ENCODE measurements around the gene FMNL2. TPM values are rescaled to one million over a fixed set of nuclear protein-coding genes. Genes with fewer than 3 reads are reported as not detected.

FMNL2 gene
- total RNA-seq, 4 donors from 2014 or later, result 50.5 to 96.7 (median 79.6) TPM

- TF ChIP-seq CTCF (IDR thresholded peaks at IDR 0.05; ENCODE audit: low read depth), result no peak
Measured at GRCh38 chr2:152396051-152396511, 61.1 kb downstream of the FMNL2 start.

GRCh38 chr2:152396763-152397162, 61.8 kb downstream of the FMNL2 start:
- no peak for TF ChIP-seq CTCF (IDR thresholded peaks at IDR 0.05; ENCODE audit: low read depth)

- no peak for TF ChIP-seq CTCF (IDR thresholded peaks at IDR 0.05; ENCODE audit: low read depth)
Measured at GRCh38 chr2:152399003-152399402, 64.0 kb downstream of the FMNL2 start.

- TF ChIP-seq CTCF (IDR thresholded peaks at IDR 0.05; ENCODE audit: low read depth), result no peak
Measured at GRCh38 chr2:152400607-152401214, 65.7 kb downstream of the FMNL2 start.

GRCh38 chr2:152402780-152403759, 68.1 kb downstream of the FMNL2 start:
- no peak for TF ChIP-seq CTCF (IDR thresholded peaks at IDR 0.05; ENCODE audit: low read depth)

- no peak for TF ChIP-seq CTCF (IDR thresholded peaks at IDR 0.05; ENCODE audit: low read depth)
Measured at GRCh38 chr2:152405206-152406118, 70.5 kb downstream of the FMNL2 start.
